A673 (cell line): Measurements from ENCODE around the gene CRLF3. TPM values are rescaled to one million over a fixed set of nuclear protein-coding genes. Genes with fewer than 3 reads are reported as not detected.

Source experiments
- BruUV-seq: library from RNA; stranded (reverse); fragments of 400-500 nt; replicated peaks from 2 replicates; lab custom pipeline; 2021; lab: Mats Ljungman, UMichigan
- CTCF ChIA-PET: fragments of 300-600 bp; sonication (Branson Sonifier 250); formaldehyde crosslinking; loops from one replicate; lab custom pipeline; 2022; ENCODE audit warnings: antibody characterized with exemption; lab: Charles Lee
- POLR2A ChIA-PET: fragments of 300-600 bp; sonication (Branson Sonifier 250); formaldehyde crosslinking; loops from one replicate; lab custom pipeline; 2022; ENCODE audit warnings: antibody characterized with exemption; ENCODE audit not compliant: low non-redundant PET; lab: Charles Lee
- DNase-seq: peaks from one replicate; pipeline ENCODE4 v3.0.0-alpha.2; 2015; ENCODE audit warnings: low spot score
- H3K27ac ChIP-seq: fragments of 200-600 bp; sonication (generic); 2 replicates; pipeline ENCODE4 v1.5.1; 2016; ENCODE audit warnings: mixed run types, low read depth, mild to moderate bottlenecking, mixed read lengths, antibody characterized with exemption, low read length; ENCODE audit not compliant: poor library complexity, severe bottlenecking
- H3K27me3 ChIP-seq: fragments of 200-600 bp; sonication (generic); replicated peaks from 2 replicates; pipeline ENCODE4 v1.6.1; 2017; ENCODE audit warnings: mixed run types, low read depth, mild to moderate bottlenecking, mixed read lengths, antibody characterized with exemption, low read length; ENCODE audit not compliant: insufficient read depth, poor library complexity
- H3K36me3 ChIP-seq: fragments of 200-600 bp; sonication (generic); 2 replicates; pipeline ENCODE4 v1.6.1; 2016; ENCODE audit warnings: mixed run types, mild to moderate bottlenecking, mixed read lengths, antibody characterized with exemption, low read length; ENCODE audit not compliant: insufficient read depth, poor library complexity, severe bottlenecking
- H3K4me1 ChIP-seq: fragments of 200-600 bp; sonication (generic); 2 replicates; pipeline ENCODE4 v1.6.1; 2017; ENCODE audit warnings: mixed run types, mild to moderate bottlenecking, mixed read lengths, antibody characterized with exemption, low read length; ENCODE audit not compliant: insufficient read depth, poor library complexity, severe bottlenecking
- H3K4me3 ChIP-seq: fragments of 200-600 bp; sonication (generic); 2 replicates; pipeline ENCODE4 v1.5.1; 2016; ENCODE audit warnings: low read depth, mixed run types, mild to moderate bottlenecking, mixed read lengths, low read length; ENCODE audit not compliant: poor library complexity, severe bottlenecking
- H3K9me3 ChIP-seq: fragments of 200-600 bp; sonication (generic); 2 replicates; pipeline ENCODE4 v1.6.1; 2016; ENCODE audit warnings: mixed run types, low read depth, mild to moderate bottlenecking, mixed read lengths, antibody characterized with exemption, low read length; ENCODE audit not compliant: poor library complexity, severe bottlenecking
- CTCF ChIP-seq: fragments of 300-800, 200-600 bp; sonication (generic); conservative IDR thresholded peaks from 2 replicates; pipeline ENCODE4 v1.5.1; 2017; ENCODE audit warnings: low read depth, mild to moderate bottlenecking, antibody characterized with exemption, low read length, moderate library complexity, mixed read lengths
- EZH2 ChIP-seq: fragments of 200-600 bp; sonication (generic); IDR thresholded peaks from 2 replicates; pipeline ENCODE4 v1.6.1; 2017; ENCODE audit warnings: borderline replicate concordance, low read depth, mild to moderate bottlenecking, mixed read lengths, antibody characterized with exemption, low read length; ENCODE audit not compliant: poor library complexity, severe bottlenecking
- intact Hi-C: fragments of 100-400 bp; cut with micrococcal nuclease; formaldehyde crosslinking; loops from one replicate; pipeline ENCODE4 v1.10.0; 2022; ENCODE audit not compliant: unreplicated experiment
- total RNA-seq: library from RNA; stranded (reverse); gene quantifications from 2 replicates; pipeline ENCODE4 v1.2.3, GENCODE V29; 2021

The CRLF3 gene
- total RNA-seq, 1 experiment from 2014 or later, result 14.9 TPM

GRCh38 chr17:30858556-30859250, 34.2 kb upstream of the CRLF3 start:
- no peaks in the 10 kb centered on the region for H3K9me3 ChIP-seq
- no peaks in the 10 kb centered on the region for H3K27me3 ChIP-seq
- no peak for TF ChIP-seq EZH2
- TF ChIP-seq CTCF, result no peak
- POLR2A ChIA-PET, result no interaction called here
- intact Hi-C loops, result no loop called here
- DNase-seq, result no peak
- no TSS peak for BruUV-seq
- no peak overlapping the region for H3K27ac ChIP-seq
- H3K4me3 ChIP-seq, result no peak overlapping the region
- H3K36me3 ChIP-seq, result peaks cover 13% of the 10 kb centered on the region
- CTCF ChIA-PET, result no interaction called here
- no peaks in the 10 kb centered on the region for H3K4me1 ChIP-seq

- POLR2A ChIA-PET, result no interaction called here
- intact Hi-C loops, result no loop called here
- Histone ChIP-seq H3K9me3 (no peaks in the 10 kb centered on the region), H3K27me3 (no peaks in the 10 kb centered on the region), H3K27ac (no peak overlapping the region), H3K4me1 (no peaks in the 10 kb centered on the region), H3K4me3 (no peak overlapping the region), H3K36me3 (peaks cover 12% of the 10 kb centered on the region)
- no TSS peak for BruUV-seq
- DNase-seq, result no peak
- TF ChIP-seq EZH2 (no peak), CTCF (no peak)
- CTCF ChIA-PET, result no interaction called here
These were observed 29.7 kb upstream of the CRLF3 start for GRCh38 chr17:30854146-30854545.

GRCh38 chr17:30848021-30848420, 23.5 kb upstream of the CRLF3 start:
- no peak for TF ChIP-seq CTCF
- TF ChIP-seq EZH2, result no peak
- no peaks in the 10 kb centered on the region for H3K9me3 ChIP-seq
- H3K27ac ChIP-seq, result no peak overlapping the region
- intact Hi-C loops, result no loop called here
- no peaks in the 10 kb centered on the region for H3K27me3 ChIP-seq
- BruUV-seq, result no TSS peak
- POLR2A ChIA-PET, result interaction anchor here (0.6 kb wide), 1 partner anchor 1815 kb away, joined by 5 read pairs; no protein-coding TSS in a partner anchor
- no peak for DNase-seq
- no peak overlapping the region for H3K4me3 ChIP-seq
- CTCF ChIA-PET, result no interaction called here
- H3K4me1 ChIP-seq, result no peaks in the 10 kb centered on the region
- H3K36me3 ChIP-seq, result peaks cover 9% of the 10 kb centered on the region
